NCI-H2029 treated with DMSO at 0.1 percent for 48 hours (cell line): ENCODE results near the gene SPATA45.

Experiments used
- DNase-seq: peaks from one replicate; lab custom pipeline; 2025; lab: John Stamatoyannopoulos, UW

The SPATA45 gene

GRCh38 chr1:212828395-212828794, 19.1 kb downstream of the SPATA45 start:
- DNase-seq = no peak

GRCh38 chr1:212827831-212828278, 19.6 kb downstream of the SPATA45 start:
- DNase-seq = no peak

DNA sequence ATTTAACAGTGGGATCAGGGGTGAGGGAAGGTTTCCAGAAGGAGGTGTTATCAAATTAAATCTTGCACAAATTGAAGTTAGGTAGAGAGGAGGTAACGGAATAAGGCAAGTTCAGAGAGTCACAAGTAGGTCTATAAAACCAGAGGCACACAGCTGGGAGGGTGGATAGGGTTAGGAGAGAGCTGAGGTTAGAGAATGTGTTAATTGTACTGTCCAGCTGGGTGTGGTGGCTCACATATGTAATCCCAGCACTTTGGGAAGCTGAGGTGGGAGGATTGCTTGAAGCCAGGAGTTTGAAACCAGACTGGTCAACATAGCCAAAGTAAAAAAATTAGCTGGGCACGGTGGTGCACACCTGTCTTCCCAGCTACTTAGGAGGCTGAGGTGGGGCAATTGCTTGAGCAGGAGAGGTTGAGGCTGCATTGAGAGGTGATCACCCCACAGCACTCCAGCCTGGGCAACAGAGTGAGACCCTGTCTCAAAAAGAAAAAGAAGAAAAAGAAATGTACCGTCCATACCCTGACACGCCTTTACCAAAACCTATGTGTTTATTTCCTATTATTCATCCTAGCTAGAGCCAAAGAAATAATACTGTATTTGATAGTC, 20.2 kb downstream of the SPATA45 start:
- no peak for DNase-seq

DNA sequence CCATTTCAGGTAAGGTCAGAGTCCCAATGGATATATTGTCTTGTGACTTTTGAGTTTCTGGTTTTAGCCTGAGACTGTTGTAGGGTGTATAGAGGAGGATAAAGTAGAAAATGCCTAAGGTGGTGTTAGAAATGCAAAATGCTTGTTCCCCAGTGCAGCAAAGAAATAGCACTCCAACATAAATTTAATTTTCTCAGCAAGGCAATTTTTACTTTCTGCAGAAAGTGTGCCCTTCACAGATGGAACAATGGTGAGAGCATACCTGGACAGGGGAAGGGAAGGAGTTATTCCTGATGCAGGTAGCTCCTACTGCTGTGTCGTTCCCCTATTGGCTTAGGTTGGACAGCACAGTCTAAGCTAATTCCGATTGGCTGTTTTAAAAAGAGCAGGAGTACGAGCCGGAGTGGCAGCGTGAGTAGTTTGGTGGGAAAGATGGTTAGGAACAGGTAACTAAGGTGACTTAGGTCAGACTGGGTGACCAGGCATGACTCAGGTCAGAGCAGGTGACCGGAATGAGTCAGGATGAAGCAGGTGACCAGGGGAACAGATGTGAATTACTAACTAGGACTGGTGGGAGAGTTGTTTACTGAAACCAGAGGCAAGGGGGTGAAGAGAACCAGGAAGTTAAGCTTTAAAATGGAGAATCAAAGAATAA, 21.5 kb downstream of the SPATA45 start:
- DNase-seq = no peak

DNA sequence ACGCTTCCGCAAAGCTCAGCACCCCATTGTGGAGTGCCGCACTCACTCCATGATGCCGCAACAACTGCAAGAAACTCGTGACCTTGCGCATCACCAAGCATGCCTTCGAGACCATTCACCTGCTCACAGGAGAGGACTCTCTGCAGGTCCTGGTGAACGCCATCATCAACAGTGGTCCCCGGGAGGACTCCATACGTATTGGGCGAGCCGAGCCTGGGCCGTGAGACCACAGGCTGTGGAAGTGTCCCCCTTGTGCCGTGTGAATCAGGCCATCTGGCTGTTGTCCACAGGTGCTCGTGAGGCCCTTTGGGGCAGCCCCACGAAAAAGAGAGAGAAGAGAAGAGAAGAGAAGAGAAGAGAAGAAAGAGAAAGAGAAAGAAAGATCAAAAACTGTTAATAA, 23.2 kb downstream of the SPATA45 start:
- no peak for DNase-seq

- no peak for DNase-seq
Measured at GRCh38 chr1:212822956-212823355, 24.5 kb downstream of the SPATA45 start.

DNA sequence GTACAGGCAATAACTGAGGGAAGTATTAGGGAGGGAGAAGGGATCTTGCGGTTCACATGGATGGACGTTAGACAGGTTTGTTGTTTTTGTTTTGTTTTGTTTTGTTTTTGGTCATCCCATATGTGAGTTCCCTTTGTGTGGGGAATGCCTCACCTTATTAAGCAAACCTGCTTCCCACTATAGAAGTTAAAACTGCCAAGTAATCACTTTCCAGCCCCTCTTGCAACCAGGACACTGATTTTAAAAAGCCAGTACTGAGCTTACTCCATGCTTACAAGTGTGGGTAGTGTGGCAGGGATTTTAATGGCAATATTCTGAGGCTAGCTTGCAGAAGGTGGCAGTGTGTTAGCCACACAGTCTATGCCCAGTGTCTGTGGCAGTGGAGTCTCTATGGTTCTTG, 26.5 kb downstream of the SPATA45 start:
- no peak for DNase-seq

GRCh38 chr1:212819726-212820125, 27.7 kb downstream of the SPATA45 start:
- DNase-seq = no peak

- no peak for DNase-seq
Measured at GRCh38 chr1:212816567-212817278, 30.7 kb downstream of the SPATA45 start.

GRCh38 chr1:212814537-212815334, 32.7 kb downstream of the SPATA45 start:
- no peak for DNase-seq

- no peak for DNase-seq
Measured at GRCh38 chr1:212805767-212806166, 41.7 kb downstream of the SPATA45 start.

GRCh38 chr1:212797681-212798080, 49.8 kb downstream of the SPATA45 start:
- no peak for DNase-seq

DNA sequence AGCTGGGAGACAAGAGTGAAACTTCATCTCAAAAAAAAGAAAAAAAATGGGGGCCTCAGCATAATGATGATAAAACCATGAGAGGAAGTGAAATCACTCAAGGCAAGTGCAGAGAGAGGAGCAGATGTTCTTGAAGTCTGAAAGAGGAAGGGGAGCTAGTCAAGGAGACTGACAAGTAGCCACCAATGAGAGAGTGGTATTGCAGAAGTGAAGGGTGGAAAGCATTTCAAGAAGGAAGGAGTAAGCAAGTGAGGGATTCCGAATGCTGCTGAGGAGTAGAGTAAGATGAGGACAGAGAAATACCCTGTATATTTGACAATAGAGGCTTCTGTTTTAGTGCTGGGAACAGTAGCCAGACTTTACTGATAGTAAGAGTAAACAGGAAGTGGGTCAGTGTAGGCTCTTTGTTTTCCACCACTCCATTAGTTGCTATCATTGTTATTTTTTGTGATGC, 52.9 kb downstream of the SPATA45 start:
- no peak for DNase-seq

DNA sequence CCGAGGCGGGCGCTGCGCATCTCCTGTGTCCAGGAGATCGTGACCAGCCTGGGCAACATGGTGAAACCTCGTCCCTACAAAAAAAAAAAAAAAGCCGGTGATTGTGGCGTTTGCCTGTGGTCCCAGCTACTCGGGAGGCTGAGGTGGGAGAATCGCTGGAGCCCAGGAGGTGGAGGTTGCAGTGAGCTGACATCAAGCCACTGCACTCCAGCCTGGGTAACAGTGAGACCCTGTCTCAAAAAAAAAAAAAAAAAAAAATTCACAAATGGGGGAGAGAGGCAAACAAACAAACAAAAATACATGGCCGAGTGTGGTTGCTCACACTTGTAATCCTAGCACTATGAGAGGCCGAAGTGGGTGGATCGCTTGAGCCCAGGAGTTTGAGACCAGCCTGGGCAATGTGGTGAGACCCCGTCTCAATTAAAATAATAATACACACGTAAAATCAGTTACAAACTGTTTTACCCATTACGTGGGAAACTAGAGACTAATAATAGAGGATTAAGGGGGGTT, 55.0 kb downstream of the SPATA45 start:
- no peak for DNase-seq

DNA sequence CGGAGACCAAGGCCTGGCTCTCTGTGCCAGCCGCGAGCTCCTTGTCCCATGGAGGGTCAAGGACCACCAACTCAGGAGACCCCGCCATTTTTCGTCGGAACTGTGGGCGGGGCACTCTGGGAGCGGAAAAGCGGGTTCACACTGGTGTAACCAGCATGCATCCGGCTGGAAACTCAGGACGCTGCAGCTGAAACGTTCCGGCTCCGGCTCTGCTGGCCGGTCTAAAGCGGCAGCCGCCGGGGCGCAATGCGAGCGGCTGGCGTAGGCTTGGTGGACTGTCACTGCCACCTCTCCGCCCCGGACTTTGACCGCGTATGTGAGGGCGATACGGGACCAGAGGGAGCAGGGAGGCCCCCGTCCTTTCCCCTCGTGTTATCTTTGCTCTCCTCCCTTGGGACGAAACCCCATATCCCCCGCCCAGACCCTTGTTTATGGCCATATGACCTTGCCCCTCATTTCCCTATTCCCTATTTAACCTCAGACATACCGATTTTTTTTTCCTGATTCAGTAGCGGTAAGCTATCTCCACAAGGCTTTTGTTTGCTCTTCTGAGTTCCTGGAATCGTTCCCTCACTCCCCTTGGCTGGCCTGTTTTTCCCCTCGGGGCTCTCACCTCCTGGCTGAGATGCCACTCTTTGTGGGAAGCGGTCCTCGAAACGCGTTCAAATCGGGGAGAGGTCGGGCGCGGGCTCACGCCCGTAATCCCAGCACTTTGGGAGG, 55.6 kb downstream of the SPATA45 start, which contains the start of the genes NSL1 and TATDN3:
NSL1 (minus strand) TSS at position 102 of the 720 bp plus-strand sequence; CDS start at position 88, 14 bp downstream.
TATDN3 (plus strand) TSS at position 219 of the 720 bp plus-strand sequence; CDS start at position 247, 28 bp downstream.
- DNase-seq = peak; percentile 59

- DNase-seq = no peak
Measured at GRCh38 chr1:212791261-212791675, 56.2 kb downstream of the SPATA45 start.

DNA sequence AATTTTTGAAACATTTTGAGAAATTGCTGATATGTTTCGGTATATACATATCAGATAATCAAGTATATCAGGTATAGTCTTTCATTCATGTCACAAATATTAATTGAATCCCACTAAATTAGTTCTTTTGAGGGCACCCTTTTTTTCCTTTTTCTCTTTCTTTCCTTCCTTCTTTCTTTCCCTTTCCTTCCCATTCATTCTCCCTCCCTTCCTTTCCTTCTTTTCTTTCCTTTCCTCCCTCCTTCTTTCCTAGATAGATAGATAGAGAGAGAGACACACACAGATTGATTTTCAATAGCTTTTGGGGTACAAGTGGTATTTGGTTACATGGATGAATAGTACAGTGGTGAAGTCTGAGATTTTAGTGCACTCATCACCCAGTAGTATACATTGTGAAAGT, 61.6 kb downstream of the SPATA45 start:
- no peak for DNase-seq

- DNase-seq = no peak
Measured at GRCh38 chr1:212783976-212784375, 63.5 kb downstream of the SPATA45 start.

GRCh38 chr1:212782422-212783154, 64.9 kb downstream of the SPATA45 start:
- DNase-seq = peak; percentile 3

DNA sequence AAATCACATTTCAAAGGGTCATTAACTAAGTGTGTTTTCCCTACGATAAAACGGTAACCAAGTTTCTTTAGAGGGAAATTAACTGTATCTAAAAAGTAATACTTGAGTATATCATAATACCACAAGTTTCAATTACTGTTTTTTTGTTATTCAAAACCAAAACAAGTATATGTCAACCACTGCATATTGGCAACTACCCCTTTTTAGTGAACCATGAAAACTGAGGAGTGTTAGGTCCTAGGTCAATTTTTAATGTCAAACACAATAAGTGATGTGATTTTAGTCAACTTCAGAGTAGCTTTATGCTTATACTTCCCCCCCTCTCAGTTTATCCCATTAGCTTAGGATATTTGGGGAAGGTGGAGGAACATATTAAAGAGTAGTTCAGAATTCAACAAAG, 66.2 kb downstream of the SPATA45 start:
- no peak for DNase-seq
